Activated T-helper 1 cell treated with anti-CD3 and anti-CD28 coated beads, Interleukin-2, amount 50 U/mL, for 16 hours (primary cell): ENCODE results near the gene HSH2D.
"Not testable (repeated sequence)": the region's sequence is repeated elsewhere in the genome, so short reads cannot be mapped to it uniquely, and the experiment has no call there.

Source experiments
- DNase-seq, 2 donors: peaks; one replicate each; pipeline ENCODE4 v3.0.0-alpha.2; 2020; ENCODE audit warnings: low read depth in 1 of 2, low spot score in 1 of 2

Gene HSH2D

GRCh38 chr19:16119075-16119857, 24.2 kb upstream of the HSH2D start:
- not testable (repeated sequence) for DNase-seq

- DNase-seq, result no peak
Measured at GRCh38 chr19:16121141-16121540, 22.3 kb upstream of the HSH2D start.

- no peak for DNase-seq
Measured at GRCh38 chr19:16121967-16122366, 21.5 kb upstream of the HSH2D start.

GRCh38 chr19:16124953-16125352, 18.5 kb upstream of the HSH2D start:
- no peak for DNase-seq

GRCh38 chr19:16125737-16126495, 17.6 kb upstream of the HSH2D start:
- DNase-seq, result no peak

- no peak for DNase-seq
Measured at GRCh38 chr19:16127080-16127479, 16.4 kb upstream of the HSH2D start.

- DNase-seq, result no peak
Measured at GRCh38 chr19:16127776-16128371, 15.6 kb upstream of the HSH2D start.

GRCh38 chr19:16131648-16132047, 11.8 kb upstream of the HSH2D start:
- no peak for DNase-seq

- DNase-seq, result no peak
Measured at GRCh38 chr19:16133818-16134217, 9.7 kb upstream of the HSH2D start.

- DNase-seq, result no peak
Measured at GRCh38 chr19:16134510-16134909, 9.0 kb upstream of the HSH2D start.

GRCh38 chr19:16135430-16136127, 7.9 kb upstream of the HSH2D start:
- no peak for DNase-seq

- DNase-seq, result no peak
Measured at GRCh38 chr19:16136185-16136999, 7.1 kb upstream of the HSH2D start.

GRCh38 chr19:16139752-16140151, 3.7 kb upstream of the HSH2D start:
- no peak for DNase-seq

- DNase-seq, result no peak
Measured at GRCh38 chr19:16141043-16141442, 2.4 kb upstream of the HSH2D start.

- DNase-seq, result no peak
Measured at GRCh38 chr19:16142032-16142580, 1.4 kb upstream of the HSH2D start.

- no peak for DNase-seq
Measured at GRCh38 chr19:16144216-16144581, 714 bp downstream of the HSH2D start.

- no peak for DNase-seq
Measured at GRCh38 chr19:16146112-16146511, 2.6 kb downstream of the HSH2D start.

- no peak for DNase-seq
Measured at GRCh38 chr19:16148443-16149229, 5.2 kb downstream of the HSH2D start.

- DNase-seq, result no peak
Measured at GRCh38 chr19:16153582-16154336, 10.3 kb downstream of the HSH2D start.
